Measurements from ENCODE around the gene ALKBH3. TPM values are rescaled to one million over a fixed set of nuclear protein-coding genes. Genes with fewer than 3 reads are reported as not detected.

The ALKBH3 gene
- total and polyA plus RNA-seq, 10 of the 15 experiments (the other 5 are each of a cell fraction or from before 2014, with no cell fraction given) = 22.1 to 50.8 (median 38.5) TPM

- TF ChIP-seq TCF3 (IDR thresholded peaks at IDR 0.05; ENCODE audit: borderline replicate concordance, insufficient read depth, low read depth, low read length) = no peak
- TF ChIP-seq ELK1 (IDR thresholded peaks at IDR 0.05; ENCODE audit: low read depth, low read length) = no peak
- TF ChIP-seq BACH1 (IDR thresholded peaks at IDR 0.05; ENCODE audit: borderline replicate concordance) = no peak
- TF ChIP-seq MYB (IDR thresholded peaks at IDR 0.05; ENCODE audit: borderline replicate concordance, low read depth, low read length) = no peak
- no peak for TF ChIP-seq ZNF207 (IDR thresholded peaks at IDR 0.05; ENCODE audit: borderline replicate concordance)
- no peak for TF ChIP-seq EP300 (IDR thresholded peaks at IDR 0.05; ENCODE audit: borderline replicate concordance in 1 of 2, control insufficient read depth in 1 of 2, low read depth in 2 of 2, low read length in 2 of 2)
- no peak for TF ChIP-seq STAT3 (IDR thresholded peaks at IDR 0.05; ENCODE audit: low read depth, low read length)
- TF ChIP-seq, protein P1, sequence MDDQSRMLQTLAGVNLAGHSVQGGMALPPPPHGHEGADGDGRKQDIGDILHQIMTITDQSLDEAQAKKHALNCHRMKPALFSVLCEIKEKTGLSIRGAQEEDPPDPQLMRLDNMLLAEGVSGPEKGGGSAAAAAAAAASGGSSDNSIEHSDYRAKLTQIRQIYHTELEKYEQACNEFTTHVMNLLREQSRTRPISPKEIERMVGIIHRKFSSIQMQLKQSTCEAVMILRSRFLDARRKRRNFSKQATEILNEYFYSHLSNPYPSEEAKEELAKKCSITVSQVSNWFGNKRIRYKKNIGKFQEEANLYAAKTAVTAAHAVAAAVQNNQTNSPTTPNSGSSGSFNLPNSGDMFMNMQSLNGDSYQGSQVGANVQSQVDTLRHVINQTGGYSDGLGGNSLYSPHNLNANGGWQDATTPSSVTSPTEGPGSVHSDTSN (IDR thresholded peaks at IDR 0.05; ENCODE audit: insufficient replicate concordance, low read depth, low read length) = no peak
- TF ChIP-seq SUZ12 (IDR thresholded peaks at IDR 0.05; ENCODE audit: unreplicated experiment) = no peak
- TF ChIP-seq ZNF592 (IDR thresholded peaks at IDR 0.05) = no peak
Measured at GRCh38 chr11:43899094-43899493, 18.5 kb downstream of the ALKBH3 start (continued).

Data from GM12878 (cell line).